Stimulated activated CD8-positive, alpha-beta memory T cell treated with anti-CD3 and anti-CD28 coated beads, Interleukin-7, amount 100 ng/mL, for 24 hours (primary cell): ENCODE results near the gene RRH.
"Not testable (repeated sequence)": the region's sequence is repeated elsewhere in the genome, so short reads cannot be mapped to it uniquely, and the experiment has no call there.

Experiments
- DNase-seq: peaks from one replicate; pipeline ENCODE4 v3.0.0-alpha.2; 2020; ENCODE audit warnings: low read depth

The RRH gene

DNA sequence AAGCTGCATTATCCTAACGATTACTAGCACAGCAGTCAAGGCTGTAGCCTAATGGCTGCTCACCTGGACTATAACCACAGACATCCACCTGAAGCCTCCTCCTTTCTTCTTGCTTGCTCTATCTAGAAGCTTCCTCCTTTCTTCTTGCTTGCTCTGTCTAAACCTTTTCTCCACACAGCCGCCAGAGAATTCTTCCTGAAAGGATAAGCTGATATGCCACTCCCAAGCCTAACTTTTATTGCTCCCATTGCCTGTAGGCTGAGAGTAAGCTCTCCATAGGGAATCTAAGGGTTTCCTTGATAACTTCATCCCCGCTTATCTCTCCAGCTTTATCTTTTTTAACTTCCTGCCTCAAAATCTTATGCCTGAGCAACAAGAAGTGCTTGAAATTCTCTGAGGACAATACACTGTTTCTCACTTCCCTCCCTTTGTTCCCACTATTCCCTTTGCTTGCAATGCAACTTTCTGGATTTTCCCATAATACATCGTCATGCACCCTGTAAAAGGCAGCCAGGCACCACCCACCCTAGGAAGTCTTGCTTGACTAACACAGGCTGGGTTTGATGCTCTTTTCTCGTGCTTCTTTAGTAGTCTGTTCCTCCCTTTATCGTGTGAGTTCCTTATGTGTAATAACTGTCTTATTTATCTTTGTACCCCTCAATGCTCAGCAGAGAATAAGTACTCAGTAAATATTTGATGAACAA, 18.8 kb downstream of the RRH start:
- no peak for DNase-seq

DNA sequence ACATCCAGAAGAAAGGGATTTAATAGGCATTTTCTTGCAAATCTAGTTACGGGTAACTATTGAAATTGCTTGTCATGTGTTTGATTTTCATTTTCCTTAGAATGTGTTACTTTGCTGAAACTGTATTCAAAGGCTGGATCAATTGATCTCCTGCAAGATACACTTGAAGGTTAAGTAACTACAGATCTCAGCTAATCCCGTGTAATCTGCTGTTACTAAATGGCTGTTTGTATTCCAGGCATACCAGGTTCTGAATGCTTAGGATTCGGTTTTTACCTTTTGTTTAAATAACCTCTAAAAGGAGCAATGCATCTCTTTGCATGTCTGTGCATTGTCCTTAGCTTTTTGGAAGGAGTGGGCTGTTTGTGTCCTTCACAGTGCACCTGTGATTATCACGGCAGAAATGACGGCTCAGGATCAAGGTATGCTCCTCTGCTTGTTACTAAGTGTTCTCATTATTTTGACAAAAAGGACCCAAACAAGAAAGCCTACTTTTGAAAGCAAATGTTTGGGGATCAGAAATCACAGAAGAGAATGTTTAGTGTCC, 20.2 kb downstream of the RRH start, which contains the start of gene LRIT3:
Gene LRIT3, plus strand, starts transcription at position 212 of the 547 bp plus-strand sequence. Its CDS starts 95 bp downstream, at position 307.
- DNase-seq: no peak

DNA sequence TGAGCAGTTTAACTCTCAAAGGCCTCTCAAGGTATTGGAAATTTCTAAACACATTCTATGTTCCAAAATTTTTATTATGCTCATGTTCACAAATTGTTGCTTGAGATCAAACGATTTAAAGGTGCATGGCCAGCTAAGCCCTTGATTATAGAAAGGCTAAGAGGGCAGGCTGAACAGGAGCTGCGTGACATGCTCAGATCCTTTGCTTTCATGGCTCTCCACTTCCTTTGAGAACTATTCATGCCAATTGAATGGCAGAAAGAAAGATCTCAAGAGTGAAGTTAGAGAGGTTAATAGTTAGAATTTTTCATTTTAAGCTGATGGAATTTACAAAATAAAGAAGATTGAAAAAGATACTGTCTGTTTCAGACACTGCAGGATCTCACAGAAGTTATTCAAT, 20.7 kb downstream of the RRH start:
- no peak for DNase-seq

DNA sequence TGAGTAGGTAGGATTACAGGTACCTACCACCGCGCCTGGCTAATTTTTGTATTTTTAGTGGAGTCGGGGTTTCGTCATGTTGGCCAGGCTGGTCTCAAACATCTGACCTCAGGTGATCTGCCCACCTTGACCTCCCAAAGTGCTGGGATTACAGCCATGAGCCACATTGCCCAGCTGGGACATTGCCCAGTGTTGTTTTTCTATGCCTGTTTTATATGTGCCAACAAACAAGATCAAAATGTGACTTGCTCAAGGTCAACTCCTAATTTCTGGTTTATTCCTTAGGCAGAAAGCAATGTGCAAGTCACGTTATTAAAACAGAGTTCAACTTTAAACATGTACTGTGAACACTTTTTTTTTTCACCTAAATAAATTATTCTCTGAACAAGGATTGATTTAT, 22.8 kb downstream of the RRH start:
- no peak for DNase-seq

DNA sequence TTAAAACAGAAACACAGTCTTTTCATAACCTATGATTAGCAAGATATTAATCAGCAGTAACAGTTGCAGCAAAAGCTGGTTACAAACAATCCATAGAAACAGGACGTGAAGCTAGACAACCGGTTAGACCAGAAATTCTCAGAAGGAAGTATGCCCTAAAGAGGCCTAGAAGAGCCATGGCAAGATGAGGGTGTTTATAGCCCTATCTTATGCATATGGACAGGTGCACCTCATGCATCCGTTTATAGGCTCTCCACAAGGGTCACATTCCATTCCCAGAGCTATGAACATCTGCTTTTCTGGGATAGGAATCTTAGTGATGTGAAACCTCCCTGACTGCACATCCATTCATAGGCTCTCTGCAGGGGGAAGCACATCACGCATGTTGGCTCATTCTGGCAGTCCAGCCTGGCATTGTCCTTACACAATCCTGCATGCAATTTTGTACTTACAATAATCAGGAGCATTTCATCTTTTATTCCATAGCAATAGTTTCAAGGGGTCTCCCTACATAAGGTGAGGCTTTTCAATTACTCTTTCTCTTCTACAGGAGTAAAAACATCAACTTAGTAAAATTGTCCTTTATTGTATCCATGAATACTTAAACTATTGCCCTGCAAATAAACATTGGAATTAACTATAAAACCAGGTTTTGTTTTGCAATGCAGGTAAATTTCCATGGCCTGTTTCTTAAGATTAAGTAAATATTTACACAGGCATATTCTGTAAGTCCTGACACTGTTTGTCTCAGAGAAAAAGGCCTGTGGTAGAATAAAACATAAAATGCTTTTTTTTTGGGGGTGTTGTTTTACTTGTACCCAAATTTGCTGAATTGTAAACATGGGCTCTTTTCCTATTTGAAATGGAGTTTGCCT, 31.9 kb downstream of the RRH start:
- not testable (repeated sequence) for DNase-seq

DNA sequence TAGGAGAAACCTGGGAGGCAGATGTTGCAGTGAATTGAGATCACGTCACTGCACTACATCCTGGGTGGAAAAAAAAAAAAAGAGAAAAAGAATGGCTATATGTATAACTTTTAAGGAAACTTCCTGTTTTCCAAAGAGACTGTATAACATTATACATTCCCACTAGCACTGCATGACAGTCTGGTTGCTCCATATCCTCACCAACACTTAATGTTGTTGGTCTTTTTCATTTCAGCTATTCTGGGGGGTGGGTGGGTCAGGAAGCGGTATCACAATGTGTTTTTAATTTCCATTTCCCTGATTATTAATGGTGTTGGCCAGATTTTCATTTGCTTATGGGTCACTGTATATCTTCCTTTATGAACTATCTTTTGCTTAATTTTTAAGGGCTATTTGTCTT, 33.5 kb downstream of the RRH start:
- DNase-seq: no peak

DNA sequence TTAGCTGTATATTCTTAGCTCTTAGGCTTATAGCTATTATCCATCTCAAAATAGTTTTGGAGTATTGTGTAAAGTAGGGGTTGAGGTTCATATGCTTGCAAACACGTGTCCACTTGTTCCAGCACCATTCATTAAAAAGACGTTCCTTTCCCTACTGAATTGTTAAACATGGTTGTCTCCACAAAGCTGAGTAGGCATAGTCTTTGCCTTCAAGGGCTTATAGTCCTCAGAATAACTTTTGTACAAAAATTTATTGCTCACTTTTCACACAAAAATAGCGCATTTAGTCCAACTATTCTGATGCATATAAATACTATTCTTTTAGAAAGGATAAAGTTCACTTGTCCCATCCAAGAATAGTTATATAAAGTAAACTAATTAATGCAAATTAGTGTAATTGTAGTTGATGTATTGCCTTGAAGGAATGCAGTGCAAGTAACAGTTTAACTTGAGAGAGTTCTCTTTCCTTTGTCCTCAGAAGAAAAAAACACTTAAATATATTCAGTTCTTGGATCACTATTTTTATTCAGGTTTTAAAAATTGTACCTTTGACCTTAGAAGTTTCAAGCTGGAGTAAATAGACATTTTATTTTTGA, 34.2 kb downstream of the RRH start:
- no peak for DNase-seq

DNA sequence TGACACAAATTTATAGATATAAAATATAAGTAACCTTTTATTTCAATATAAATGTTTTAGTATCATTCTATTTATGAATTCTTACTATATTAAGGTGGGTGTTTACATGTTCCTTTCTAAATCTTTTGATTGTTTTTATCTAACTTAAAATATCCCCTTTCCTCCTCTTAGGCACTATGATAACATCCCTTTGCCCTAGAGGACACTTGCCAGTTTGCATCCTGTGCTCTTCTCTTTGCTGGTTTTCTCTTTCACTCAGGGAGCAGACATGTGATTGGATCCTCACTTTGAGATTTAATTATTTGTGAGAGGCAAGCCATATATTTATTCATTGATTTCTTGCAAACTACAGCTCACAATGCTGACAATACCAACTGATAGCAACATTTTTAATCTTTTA, 36.4 kb downstream of the RRH start:
- no peak for DNase-seq

DNA sequence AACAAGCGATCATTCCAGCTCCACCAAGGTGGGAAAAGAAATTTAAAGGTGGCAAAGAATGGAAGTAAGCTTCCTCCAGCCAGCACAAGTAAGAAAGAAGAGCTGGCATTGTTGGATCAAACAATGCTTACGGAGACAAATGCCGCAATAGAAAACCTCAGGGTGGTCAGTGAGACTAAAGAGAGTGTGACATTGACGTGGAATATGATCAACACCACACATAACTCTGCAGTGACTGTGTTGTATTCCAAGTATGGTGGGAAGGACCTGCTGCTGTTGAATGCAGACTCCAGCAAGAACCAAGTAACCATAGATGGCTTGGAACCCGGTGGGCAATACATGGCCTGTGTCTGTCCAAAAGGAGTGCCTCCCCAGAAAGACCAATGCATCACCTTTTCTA, 42.3 kb downstream of the RRH start:
- DNase-seq: no peak

DNA sequence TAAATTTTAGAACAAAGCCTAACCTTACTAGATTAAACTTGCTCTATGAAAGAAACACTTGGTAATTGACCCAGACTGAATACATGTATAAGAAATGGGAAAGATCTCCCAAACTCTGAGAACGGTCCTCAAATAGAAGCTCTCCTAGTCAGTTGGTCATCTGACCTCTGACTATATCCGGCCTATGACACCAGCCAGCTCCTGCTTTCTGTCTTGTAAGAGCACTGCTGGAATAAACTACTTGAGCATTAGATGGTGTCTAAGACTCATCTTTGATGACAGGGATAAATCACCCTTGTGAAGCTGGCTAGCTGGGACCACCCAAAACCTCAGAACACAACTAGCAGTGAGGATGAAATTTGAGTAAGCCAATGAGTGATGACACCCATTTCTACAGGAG, 44.3 kb downstream of the RRH start:
- no peak for DNase-seq

DNA sequence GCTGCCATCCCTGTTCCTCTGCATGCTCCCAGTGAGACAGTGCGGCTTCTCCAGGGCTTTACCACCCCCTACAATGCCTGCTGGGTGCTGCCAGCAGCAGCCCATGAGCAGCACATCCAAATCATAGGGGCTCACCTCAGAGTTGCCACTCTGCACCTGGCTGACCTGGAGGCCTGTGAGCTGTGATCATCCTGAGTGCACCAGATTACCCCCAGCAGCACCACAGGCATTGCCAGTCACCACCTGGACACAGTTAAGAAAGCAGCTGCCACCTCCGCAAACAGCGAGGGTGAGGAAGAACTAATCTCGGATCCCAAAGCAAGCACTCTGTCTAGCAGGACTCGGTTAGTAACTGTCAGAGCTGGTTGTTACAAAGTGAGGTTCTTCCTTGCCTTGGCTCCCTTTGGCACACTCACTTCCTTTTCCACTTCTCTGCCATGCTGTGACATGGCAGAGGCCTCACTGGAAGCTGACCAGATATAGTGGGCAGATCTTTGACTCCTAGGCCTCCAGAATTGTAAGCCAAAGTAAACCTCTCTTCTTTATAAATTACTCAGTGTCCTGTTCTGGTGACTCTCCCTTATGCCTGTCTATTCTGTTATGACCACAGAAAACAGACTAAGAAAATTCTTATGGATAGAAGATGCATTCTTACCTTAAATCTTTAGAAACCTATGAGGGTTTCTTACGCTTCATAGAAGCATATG, 45.3 kb downstream of the RRH start:
- no peak for DNase-seq

DNA sequence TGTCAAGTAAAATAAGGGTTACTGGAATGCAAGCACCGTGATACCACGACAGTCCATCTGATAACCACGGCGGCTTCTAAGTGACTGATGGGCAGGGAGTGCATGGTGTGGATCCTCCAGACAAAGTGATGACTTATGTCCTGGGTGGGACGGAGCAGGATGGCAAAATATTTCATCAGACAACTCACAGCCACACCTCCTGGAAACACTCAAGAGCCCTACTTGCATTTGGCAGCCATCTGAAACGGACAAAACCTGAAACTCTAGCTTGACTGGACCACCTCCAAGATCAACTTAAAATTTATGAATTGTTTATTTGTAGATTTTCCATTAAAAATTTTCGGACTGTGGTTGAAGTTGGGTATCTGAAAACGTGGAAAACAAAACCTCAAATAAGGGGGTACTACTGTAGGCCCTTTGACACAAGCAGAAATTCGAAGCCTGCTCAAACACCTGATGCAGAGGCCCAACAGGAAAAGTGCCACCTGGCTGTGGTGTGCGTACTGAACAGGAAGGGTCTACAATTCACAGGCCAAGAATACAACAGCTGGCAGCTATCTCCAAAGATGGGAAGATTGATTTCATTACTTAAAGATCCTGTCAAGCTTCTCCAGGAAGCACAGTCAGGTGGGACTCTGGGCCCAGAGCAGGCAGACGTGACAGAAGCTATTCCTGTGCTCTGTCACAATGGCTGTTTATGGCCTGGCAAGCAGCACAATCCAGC, 46.2 kb downstream of the RRH start:
- no peak for DNase-seq

DNA sequence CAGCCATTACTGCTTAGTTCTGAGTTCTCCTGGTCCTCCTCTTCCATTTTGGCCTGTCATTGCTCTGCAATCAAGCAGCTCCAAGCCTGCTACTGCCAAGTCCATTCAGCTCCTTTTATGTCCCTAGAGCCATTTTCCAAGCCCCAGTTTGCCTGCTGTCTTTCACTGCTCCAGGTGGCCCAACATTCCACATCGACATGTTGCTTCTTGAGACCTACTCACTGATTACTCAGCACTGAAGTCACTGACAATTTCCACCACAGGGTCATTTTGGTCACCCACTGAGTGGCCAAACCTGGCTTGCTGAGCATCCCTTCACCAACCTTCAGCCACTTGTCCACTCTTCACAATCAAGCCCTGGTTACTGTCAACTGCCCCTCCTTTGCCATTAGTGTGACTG, 47.3 kb downstream of the RRH start:
- DNase-seq: no peak

DNA sequence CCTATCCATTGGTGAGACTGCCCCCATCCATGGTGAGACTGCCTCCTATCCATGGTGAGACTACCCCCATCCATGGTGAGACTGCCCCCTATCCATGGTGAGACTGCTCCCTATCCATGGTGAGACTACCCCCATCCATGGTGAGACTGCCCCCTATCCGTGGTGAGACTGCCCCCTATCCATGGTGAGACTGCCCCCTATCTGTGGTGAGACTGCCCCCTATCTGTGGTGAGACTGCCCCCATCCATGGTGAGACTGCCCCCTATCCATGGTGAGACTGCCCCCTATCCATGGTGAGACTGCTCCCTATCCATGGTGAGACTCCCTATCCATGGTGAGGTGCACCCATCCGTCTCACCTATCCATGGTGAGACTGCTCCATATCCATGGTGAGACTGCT, 47.8 kb downstream of the RRH start:
- DNase-seq: not testable (repeated sequence)

DNA sequence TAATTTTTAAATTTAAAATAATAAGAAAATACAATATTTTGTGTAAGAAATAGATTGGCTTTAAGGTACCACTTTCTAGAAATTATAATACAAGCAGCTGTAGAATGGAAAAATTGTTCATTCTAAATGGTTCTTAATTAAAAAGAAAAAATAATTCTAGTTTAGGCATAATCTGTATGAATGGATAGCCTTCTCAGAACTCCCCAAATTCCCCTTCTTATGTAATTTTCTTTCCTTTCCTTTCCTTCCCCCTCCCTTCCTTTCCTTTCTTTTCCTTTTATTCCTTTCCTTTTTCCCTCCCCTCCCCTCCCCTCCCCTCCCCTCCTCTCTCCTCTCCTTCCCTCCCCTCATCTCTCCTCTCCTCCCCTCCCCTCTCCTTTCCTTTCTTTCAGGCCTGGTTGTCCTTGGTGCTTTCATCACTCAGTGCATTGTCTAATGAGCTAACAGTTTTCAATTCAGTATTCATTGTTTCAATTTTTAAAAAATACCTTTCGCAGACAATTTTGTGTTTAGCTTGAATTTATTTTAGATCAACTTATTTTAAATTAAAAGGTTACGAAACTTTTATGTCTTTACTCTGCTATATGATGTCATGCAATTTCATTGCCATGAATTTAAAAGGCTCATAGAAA, 49.0 kb downstream of the RRH start:
- DNase-seq: no peak

DNA sequence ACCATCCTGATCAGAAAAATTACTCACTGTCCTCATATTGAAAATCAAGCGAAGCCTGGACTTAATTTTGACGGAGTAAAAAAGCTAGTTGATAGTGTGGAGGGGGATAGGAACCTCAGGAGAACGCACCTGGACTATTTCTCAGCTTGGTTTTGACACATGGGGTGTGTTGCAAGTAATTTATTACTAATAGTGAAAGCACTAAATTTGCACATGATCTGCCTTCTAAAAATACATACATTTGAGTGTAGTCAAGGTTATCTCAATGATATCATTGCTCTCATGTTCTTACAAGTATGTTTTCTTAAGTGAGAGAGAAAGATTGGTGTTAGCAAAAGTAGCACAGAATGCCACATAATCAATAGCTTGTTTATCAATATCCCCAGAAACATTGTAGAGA, 49.6 kb downstream of the RRH start:
- DNase-seq: no peak

DNA sequence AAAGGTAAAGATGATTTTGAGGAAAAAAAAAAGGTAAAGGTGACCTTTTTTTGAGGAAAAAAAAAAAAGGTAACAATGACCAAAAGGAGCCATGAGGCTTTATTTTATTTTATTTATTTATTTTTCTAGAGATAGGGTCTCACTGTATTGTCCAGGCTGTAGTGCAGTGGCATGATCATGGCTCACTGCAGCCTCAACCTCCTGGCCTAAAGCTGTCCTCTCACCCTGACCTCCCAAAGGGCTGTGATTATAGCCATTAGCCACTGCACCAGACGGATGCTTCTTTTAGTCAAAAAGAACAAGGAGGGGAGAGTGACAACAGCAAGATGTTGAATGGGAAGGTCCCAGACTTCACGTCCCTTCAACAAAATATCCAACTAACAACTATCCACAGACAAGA, 50.6 kb downstream of the RRH start:
- no peak for DNase-seq

DNA sequence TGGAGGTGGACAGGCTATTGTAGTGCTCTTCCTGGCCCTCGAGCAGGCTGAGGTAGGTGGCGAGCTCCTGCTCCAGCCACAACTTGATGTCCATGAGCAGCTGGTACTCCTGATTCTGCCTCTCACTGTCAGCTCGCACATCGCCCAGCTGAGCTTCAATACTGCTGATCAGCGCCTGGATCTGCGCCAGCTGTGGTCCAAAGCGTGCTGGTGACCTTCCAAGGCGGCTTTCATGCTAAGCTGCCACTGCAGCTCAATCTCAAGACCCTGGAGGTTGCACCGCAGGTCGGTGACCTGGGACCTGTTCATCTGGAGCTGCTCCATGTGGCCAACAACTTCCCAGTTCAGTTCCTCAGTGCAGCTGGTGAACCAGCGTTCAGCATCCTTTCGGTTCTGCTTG, 51.3 kb downstream of the RRH start:
- DNase-seq: no peak

DNA sequence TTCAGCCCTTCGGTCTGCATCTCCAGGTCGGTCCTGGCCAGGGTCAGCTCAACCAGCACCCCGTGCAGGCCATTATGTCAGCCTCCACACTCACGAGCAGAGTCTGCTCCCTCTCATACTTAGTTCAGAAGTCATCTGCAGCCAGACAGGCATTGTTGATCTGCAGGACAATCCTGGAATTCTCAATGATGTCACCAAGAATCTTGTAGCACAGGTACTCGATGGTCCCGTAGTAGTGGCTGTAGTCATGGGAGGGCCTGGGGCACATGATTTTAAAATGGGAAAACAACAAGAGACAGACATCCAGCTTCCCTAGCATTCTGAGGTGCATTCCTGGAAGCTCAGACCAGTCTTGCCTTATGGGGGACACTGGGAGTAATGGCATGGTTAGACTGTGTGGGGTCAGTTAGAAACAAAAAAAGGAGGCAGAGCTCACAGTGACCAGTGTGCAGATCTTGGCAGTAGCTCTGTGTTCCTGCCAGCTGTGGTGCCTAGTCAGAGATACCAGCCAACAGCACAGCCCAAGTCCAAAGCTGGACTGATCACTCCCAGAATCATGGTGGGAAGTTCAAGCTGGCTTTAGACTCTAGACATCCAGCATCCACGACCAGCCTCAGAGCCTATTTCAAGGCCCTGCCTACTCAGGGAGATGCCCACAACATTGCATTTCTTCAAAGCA, 52.0 kb downstream of the RRH start:
- DNase-seq: no peak

DNA sequence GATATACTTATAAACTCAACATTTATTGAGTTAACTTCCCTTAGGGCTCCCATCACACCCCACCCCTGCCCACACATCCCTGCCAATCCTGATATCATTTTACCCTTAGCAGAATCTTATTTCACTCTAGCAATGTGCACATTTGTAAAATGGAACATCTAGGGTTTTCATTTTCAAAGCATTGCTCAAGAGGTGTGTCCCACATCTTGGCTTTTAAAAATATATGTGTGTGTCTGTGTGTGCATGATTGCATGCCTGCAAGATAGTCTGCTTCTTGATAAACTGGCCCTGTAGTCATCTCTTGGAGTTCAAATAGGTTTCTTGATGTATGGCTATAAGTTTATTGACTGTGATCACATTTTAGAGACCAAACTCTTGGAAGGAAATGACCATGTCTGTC, 58.5 kb downstream of the RRH start:
- DNase-seq: no peak
